Inflammatory macrophage treated with lipopolysaccharide for 4 hours (primary cell): ENCODE results near the gene SREK1.
"Not testable (repeated sequence)": the region's sequence is repeated elsewhere in the genome, so short reads cannot be mapped to it uniquely, and the experiment has no call there.

Experiments used
- DNase-seq: peaks from one replicate; pipeline ENCODE4 v3.0.0-alpha.2; 2020

The SREK1 gene

GRCh38 chr5:66144074-66144833 lies at the start of gene SREK1:
Gene SREK1 (plus strand): TSS chr5:66144300. CDS start chr5:66144377, 77 bp downstream.
- peak; percentile 91 for DNase-seq

GRCh38 chr5:66100851-66101250 lies 43.2 kb upstream of the SREK1 start:
- no peak for DNase-seq

- DNase-seq: no peak
Measured at GRCh38 chr5:66113160-66113559, 30.9 kb upstream of the SREK1 start.

GRCh38 chr5:66118304-66118703 lies 25.8 kb upstream of the SREK1 start:
- no peak for DNase-seq

GRCh38 chr5:66122379-66123034 lies 21.6 kb upstream of the SREK1 start:
- DNase-seq: no peak

- no peak for DNase-seq
Measured at GRCh38 chr5:66129144-66129543, 15.0 kb upstream of the SREK1 start.

- DNase-seq: no peak
Measured at GRCh38 chr5:66130493-66130892, 13.6 kb upstream of the SREK1 start.

GRCh38 chr5:66134407-66134861 lies 9.7 kb upstream of the SREK1 start:
- DNase-seq: no peak

GRCh38 chr5:66136053-66136452 lies 8.0 kb upstream of the SREK1 start:
- no peak for DNase-seq

- DNase-seq: not testable (repeated sequence)
Measured at GRCh38 chr5:66136944-66137343, 7.2 kb upstream of the SREK1 start.

GRCh38 chr5:66138637-66139317 lies 5.3 kb upstream of the SREK1 start:
- DNase-seq: peak; percentile 17

GRCh38 chr5:66139318-66139712 lies 4.8 kb upstream of the SREK1 start:
- DNase-seq: no peak

GRCh38 chr5:66142417-66142816 lies 1.7 kb upstream of the SREK1 start:
- DNase-seq: no peak

GRCh38 chr5:66143473-66144073 lies 527 bp upstream of the SREK1 start:
- no peak for DNase-seq

GRCh38 chr5:66144834-66145390 lies 812 bp downstream of the SREK1 start:
- peak; percentile 51 for DNase-seq

- DNase-seq: no peak
Measured at GRCh38 chr5:66145737-66146136, 1.6 kb downstream of the SREK1 start.

GRCh38 chr5:66149950-66150349 lies 5.8 kb downstream of the SREK1 start:
- DNase-seq: no peak

- no peak for DNase-seq
Measured at GRCh38 chr5:66151030-66151429, 6.9 kb downstream of the SREK1 start.

GRCh38 chr5:66151491-66151890 lies 7.4 kb downstream of the SREK1 start:
- no peak for DNase-seq

- no peak for DNase-seq
Measured at GRCh38 chr5:66157046-66157445, 12.9 kb downstream of the SREK1 start.

GRCh38 chr5:66161356-66161755 lies 17.3 kb downstream of the SREK1 start:
- no peak for DNase-seq

GRCh38 chr5:66164044-66164790 lies 20.1 kb downstream of the SREK1 start:
- no peak for DNase-seq
